Measurements from ENCODE around the gene NSUN5. TPM values are rescaled to one million over a fixed set of nuclear protein-coding genes. Genes with fewer than 3 reads are reported as not detected.
"Not testable (repeated sequence)": the region's sequence is repeated elsewhere in the genome, so short reads cannot be mapped to it uniquely, and the experiment has no call there.

Gene NSUN5
- polyA plus RNA-seq, 1 donor (not counting 4 experiments of a cell fraction or from before 2014, with no cell fraction given) = 16.8 TPM

DNA sequence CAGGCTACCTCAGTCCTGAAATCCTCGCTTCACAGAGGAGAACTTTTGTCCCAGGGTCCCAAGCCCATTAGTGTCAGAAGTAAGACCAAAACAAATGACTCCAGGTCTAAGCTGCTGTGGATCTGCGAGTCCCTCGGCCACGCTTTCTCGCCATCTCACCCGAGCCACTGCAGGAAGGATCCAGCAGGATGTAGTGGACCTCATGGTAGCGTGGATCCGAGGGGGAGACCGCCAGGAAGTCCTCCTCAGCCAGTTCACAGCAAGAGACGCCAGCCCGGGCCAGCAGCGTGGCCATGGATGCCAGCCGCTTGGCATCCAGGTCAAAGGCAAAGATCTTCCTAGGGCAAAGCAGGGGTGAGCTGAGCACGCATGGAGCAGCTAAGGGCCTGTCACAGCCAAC lies 4.6 kb downstream of the NSUN5 start:
- Histone ChIP-seq H3K9me1 (ENCODE audit: control insufficient read depth, extremely low read depth, insufficient read depth, low read length) (no peaks in the 10 kb centered on the region), H3K4me3 (ENCODE audit: control insufficient read depth in 2 of 3, extremely low read depth in 1 of 3, insufficient read depth in 2 of 3, low read depth in 1 of 3, low read length in 3 of 3) (no peak overlapping the region), H3K79me2 (ENCODE audit: control insufficient read depth, insufficient read depth, low read length) (peaks cover 3% of the 10 kb centered on the region), H3K9me3 (ENCODE audit: control insufficient read depth, low read depth, low read length) (no peaks in the 10 kb centered on the region), H3K9ac (ENCODE audit: control insufficient read depth, extremely low read depth, insufficient read depth, low read length) (no peak overlapping the region), H3K4me1 (ENCODE audit: control insufficient read depth, extremely low read depth, insufficient read depth, low read length) (peaks cover 4% of the 10 kb centered on the region), H4K20me1 (ENCODE audit: control insufficient read depth, extremely low read depth, insufficient read depth, low read length) (no peaks in the 10 kb centered on the region), H3K36me3 (ENCODE audit: control insufficient read depth in 2 of 2, extremely low read depth in 1 of 2, insufficient read depth in 2 of 2, low read length in 2 of 2) (peaks cover 0 to 3% of the 10 kb centered on the region in 2 experiments), H3K4me2 (ENCODE audit: control insufficient read depth, extremely low read depth, insufficient read depth, low read depth, low read length) (no peak overlapping the region), H3K27ac (ENCODE audit: control insufficient read depth, insufficient read depth, low read length) (no peak overlapping the region), H2AFZ (ENCODE audit: control insufficient read depth, low read length) (no peak overlapping the region), H3K27me3 (ENCODE audit: control insufficient read depth, extremely low read depth, insufficient read depth, low read length) (no peaks in the 10 kb centered on the region)
- no peak for TF ChIP-seq EZH2 (IDR thresholded peaks at IDR 0.05; ENCODE audit: low read length)
- TF ChIP-seq, protein P1, sequence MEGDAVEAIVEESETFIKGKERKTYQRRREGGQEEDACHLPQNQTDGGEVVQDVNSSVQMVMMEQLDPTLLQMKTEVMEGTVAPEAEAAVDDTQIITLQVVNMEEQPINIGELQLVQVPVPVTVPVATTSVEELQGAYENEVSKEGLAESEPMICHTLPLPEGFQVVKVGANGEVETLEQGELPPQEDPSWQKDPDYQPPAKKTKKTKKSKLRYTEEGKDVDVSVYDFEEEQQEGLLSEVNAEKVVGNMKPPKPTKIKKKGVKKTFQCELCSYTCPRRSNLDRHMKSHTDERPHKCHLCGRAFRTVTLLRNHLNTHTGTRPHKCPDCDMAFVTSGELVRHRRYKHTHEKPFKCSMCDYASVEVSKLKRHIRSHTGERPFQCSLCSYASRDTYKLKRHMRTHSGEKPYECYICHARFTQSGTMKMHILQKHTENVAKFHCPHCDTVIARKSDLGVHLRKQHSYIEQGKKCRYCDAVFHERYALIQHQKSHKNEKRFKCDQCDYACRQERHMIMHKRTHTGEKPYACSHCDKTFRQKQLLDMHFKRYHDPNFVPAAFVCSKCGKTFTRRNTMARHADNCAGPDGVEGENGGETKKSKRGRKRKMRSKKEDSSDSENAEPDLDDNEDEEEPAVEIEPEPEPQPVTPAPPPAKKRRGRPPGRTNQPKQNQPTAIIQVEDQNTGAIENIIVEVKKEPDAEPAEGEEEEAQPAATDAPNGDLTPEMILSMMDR (optimal IDR thresholded peaks at IDR 0.05 in 1 of 3, IDR thresholded peaks at IDR 0.05 in 1 of 3, conservative IDR thresholded peaks at IDR 0.05 in 1 of 3; ENCODE audit: extremely low read depth in 1 of 3, insufficient read depth in 2 of 3, low read length in 3 of 3) = no peak
- dilution Hi-C loops (cut with MboI; ENCODE audit: extremely low pct_ligation_motif_present, low sequenced_read_pairs) = no loop called here
- DNase-seq (ENCODE audit: low read depth, low spot score) = no peak
- no peak for FAIRE-seq

DNA sequence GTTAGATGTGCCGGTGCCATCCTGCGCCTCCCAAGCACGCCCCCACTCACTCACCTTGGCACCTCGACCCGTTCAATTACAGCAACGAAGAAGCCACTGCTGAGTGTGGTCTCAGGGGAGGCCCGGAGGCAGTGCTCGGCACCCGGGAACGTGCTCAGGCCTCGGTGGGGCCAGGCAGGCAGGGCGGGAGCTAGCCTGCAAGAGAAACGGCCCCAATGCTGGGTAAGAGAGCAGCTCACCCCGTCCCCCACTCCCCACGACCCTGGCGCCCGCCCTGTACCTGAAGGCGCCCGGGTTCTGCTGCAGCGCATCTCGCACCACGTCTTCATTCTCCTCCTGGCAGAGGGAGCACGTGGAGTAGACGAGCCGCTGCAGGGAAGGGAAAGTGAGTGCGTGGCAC lies 5.1 kb downstream of the NSUN5 start:
- peaks cover 0 to 3% of the 10 kb centered on the region in 2 experiments for H3K36me3 ChIP-seq (ENCODE audit: control insufficient read depth in 2 of 2, extremely low read depth in 1 of 2, insufficient read depth in 2 of 2, low read length in 2 of 2)
- H3K4me2 ChIP-seq (ENCODE audit: control insufficient read depth, extremely low read depth, insufficient read depth, low read depth, low read length) = no peak overlapping the region
- no peak overlapping the region for H3K9ac ChIP-seq (ENCODE audit: control insufficient read depth, extremely low read depth, insufficient read depth, low read length)
- dilution Hi-C loops (cut with MboI; ENCODE audit: extremely low pct_ligation_motif_present, low sequenced_read_pairs) = no loop called here
- H3K4me3 ChIP-seq (ENCODE audit: control insufficient read depth in 2 of 3, extremely low read depth in 1 of 3, insufficient read depth in 2 of 3, low read depth in 1 of 3, low read length in 3 of 3) = no peak overlapping the region
- no peak for DNase-seq (ENCODE audit: low read depth, low spot score)
- H2AFZ ChIP-seq (ENCODE audit: control insufficient read depth, low read length) = no peak overlapping the region
- no peaks in the 10 kb centered on the region for H4K20me1 ChIP-seq (ENCODE audit: control insufficient read depth, extremely low read depth, insufficient read depth, low read length)
- H3K27ac ChIP-seq (ENCODE audit: control insufficient read depth, insufficient read depth, low read length) = no peak overlapping the region
- peaks cover 3% of the 10 kb centered on the region for H3K79me2 ChIP-seq (ENCODE audit: control insufficient read depth, insufficient read depth, low read length)
- H3K27me3 ChIP-seq (ENCODE audit: control insufficient read depth, extremely low read depth, insufficient read depth, low read length) = no peaks in the 10 kb centered on the region
- no peaks in the 10 kb centered on the region for H3K9me1 ChIP-seq (ENCODE audit: control insufficient read depth, extremely low read depth, insufficient read depth, low read length)
- TF ChIP-seq, protein P1 (optimal IDR thresholded peaks at IDR 0.05 in 1 of 3, IDR thresholded peaks at IDR 0.05 in 1 of 3, conservative IDR thresholded peaks at IDR 0.05 in 1 of 3; ENCODE audit: extremely low read depth in 1 of 3, insufficient read depth in 2 of 3, low read length in 3 of 3) = no peak
- TF ChIP-seq EZH2 (IDR thresholded peaks at IDR 0.05; ENCODE audit: low read length) = no peak
- no peak for FAIRE-seq
- H3K9me3 ChIP-seq (ENCODE audit: control insufficient read depth, low read depth, low read length) = no peaks in the 10 kb centered on the region
- H3K4me1 ChIP-seq (ENCODE audit: control insufficient read depth, extremely low read depth, insufficient read depth, low read length) = peaks cover 4% of the 10 kb centered on the region

DNA sequence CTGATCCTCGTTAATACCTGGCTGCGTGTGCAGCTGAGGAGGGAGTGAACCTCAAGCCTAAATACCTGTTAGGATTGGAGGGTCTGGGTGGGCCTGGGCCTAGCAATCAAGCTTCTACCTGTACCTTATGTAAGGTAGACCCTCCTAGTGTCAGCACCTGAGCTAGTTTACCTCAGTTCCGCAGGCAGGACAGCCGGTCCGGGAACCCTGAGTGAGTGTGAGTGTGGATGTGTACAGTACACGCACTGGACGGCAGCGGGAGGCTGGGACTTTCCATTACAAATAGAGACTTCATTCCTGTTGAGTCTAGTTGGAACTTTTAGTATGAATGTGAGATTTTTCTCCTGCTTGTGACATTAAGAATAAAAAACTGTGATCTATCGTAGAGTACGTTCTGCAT lies 5.8 kb downstream of the NSUN5 start:
- H3K9me1 ChIP-seq (ENCODE audit: control insufficient read depth, extremely low read depth, insufficient read depth, low read length); H2AFZ ChIP-seq (ENCODE audit: control insufficient read depth, low read length); H3K9ac ChIP-seq (ENCODE audit: control insufficient read depth, extremely low read depth, insufficient read depth, low read length); H3K27me3 ChIP-seq (ENCODE audit: control insufficient read depth, extremely low read depth, insufficient read depth, low read length); dilution Hi-C loops (cut with MboI; ENCODE audit: extremely low pct_ligation_motif_present, low sequenced_read_pairs); H3K4me1 ChIP-seq (ENCODE audit: control insufficient read depth, extremely low read depth, insufficient read depth, low read length); H3K36me3 ChIP-seq (ENCODE audit: control insufficient read depth in 2 of 2, extremely low read depth in 1 of 2, insufficient read depth in 2 of 2, low read length in 2 of 2); H3K4me3 ChIP-seq (ENCODE audit: control insufficient read depth in 2 of 3, extremely low read depth in 1 of 3, insufficient read depth in 2 of 3, low read depth in 1 of 3, low read length in 3 of 3); H4K20me1 ChIP-seq (ENCODE audit: control insufficient read depth, extremely low read depth, insufficient read depth, low read length); DNase-seq (ENCODE audit: low read depth, low spot score); H3K79me2 ChIP-seq (ENCODE audit: control insufficient read depth, insufficient read depth, low read length); H3K4me2 ChIP-seq (ENCODE audit: control insufficient read depth, extremely low read depth, insufficient read depth, low read depth, low read length); H3K27ac ChIP-seq (ENCODE audit: control insufficient read depth, insufficient read depth, low read length); H3K9me3 ChIP-seq (ENCODE audit: control insufficient read depth, low read depth, low read length); FAIRE-seq: not testable (repeated sequence)

DNA sequence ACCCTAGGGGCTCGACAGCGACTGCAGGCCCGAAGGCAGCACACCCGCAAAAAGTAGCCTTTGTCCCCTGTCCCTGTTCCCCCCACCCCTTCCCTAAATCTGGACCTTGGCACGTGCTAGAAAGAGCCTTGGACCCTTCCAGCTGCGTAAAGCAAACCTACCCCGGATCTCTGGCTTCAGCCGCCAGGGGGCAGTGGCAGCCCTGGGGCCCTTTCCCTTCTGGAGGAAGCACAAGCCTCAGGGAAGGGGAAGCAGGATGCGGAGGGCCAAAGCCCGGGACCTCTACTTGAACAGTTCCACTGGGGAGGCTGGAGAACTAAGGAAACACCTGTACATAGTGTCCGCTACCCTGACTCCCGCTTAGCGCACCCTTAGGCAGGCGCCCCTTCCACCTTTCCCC lies 7.5 kb downstream of the NSUN5 start:
- H3K9me1 ChIP-seq (ENCODE audit: control insufficient read depth, extremely low read depth, insufficient read depth, low read length); H3K36me3 ChIP-seq (ENCODE audit: control insufficient read depth in 2 of 2, extremely low read depth in 1 of 2, insufficient read depth in 2 of 2, low read length in 2 of 2); H3K4me1 ChIP-seq (ENCODE audit: control insufficient read depth, extremely low read depth, insufficient read depth, low read length); DNase-seq (ENCODE audit: low read depth, low spot score); H3K27ac ChIP-seq (ENCODE audit: control insufficient read depth, insufficient read depth, low read length); H3K79me2 ChIP-seq (ENCODE audit: control insufficient read depth, insufficient read depth, low read length); H3K9me3 ChIP-seq (ENCODE audit: control insufficient read depth, low read depth, low read length); H3K9ac ChIP-seq (ENCODE audit: control insufficient read depth, extremely low read depth, insufficient read depth, low read length); H3K4me2 ChIP-seq (ENCODE audit: control insufficient read depth, extremely low read depth, insufficient read depth, low read depth, low read length); H3K4me3 ChIP-seq (ENCODE audit: control insufficient read depth in 2 of 3, extremely low read depth in 1 of 3, insufficient read depth in 2 of 3, low read depth in 1 of 3, low read length in 3 of 3); dilution Hi-C loops (cut with MboI; ENCODE audit: extremely low pct_ligation_motif_present, low sequenced_read_pairs); H3K27me3 ChIP-seq (ENCODE audit: control insufficient read depth, extremely low read depth, insufficient read depth, low read length); H2AFZ ChIP-seq (ENCODE audit: control insufficient read depth, low read length); FAIRE-seq; H4K20me1 ChIP-seq (ENCODE audit: control insufficient read depth, extremely low read depth, insufficient read depth, low read length): not testable (repeated sequence)
